NCI-H128 (cell line): ENCODE results near the gene MEX3B.
A peak's percentile ranks its signal among the peaks of the same experiment; 100 is the strongest.
"Not testable (repeated sequence)": the region's sequence is repeated elsewhere in the genome, so short reads cannot be mapped to it uniquely, and the experiment has no call there.

Source experiments
- DNase-seq: peaks from one replicate; lab custom pipeline; 2025; ENCODE audit not compliant: unreplicated experiment; lab: John Stamatoyannopoulos, UW

The MEX3B gene

GRCh38 chr15:82051664-82052063 lies 5.8 kb upstream of the MEX3B start:
- DNase-seq = no peak

GRCh38 chr15:82048811-82049210 lies 3.0 kb upstream of the MEX3B start:
- DNase-seq = no peak

- DNase-seq = no peak
These were observed 1.9 kb upstream of the MEX3B start for GRCh38 chr15:82047453-82048400.

GRCh38 chr15:82046666-82047452 lies 1.0 kb upstream of the MEX3B start:
- peak; percentile 82 for DNase-seq

GRCh38 chr15:82045179-82045891 lies 483 bp downstream of the MEX3B start:
- DNase-seq = no peak

- DNase-seq = peak; percentile 3
These were observed 1.2 kb downstream of the MEX3B start for GRCh38 chr15:82044373-82045178.

- DNase-seq = no peak
These were observed 1.9 kb downstream of the MEX3B start for GRCh38 chr15:82043796-82044372.

- no peak for DNase-seq
These were observed 2.6 kb downstream of the MEX3B start for GRCh38 chr15:82043130-82043673.

GRCh38 chr15:82040862-82041261 lies 5.0 kb downstream of the MEX3B start:
- peak; percentile 16 for DNase-seq

- DNase-seq = no peak
These were observed 5.4 kb downstream of the MEX3B start for GRCh38 chr15:82040390-82040789.

GRCh38 chr15:82039871-82040270 lies 5.9 kb downstream of the MEX3B start:
- no peak for DNase-seq

GRCh38 chr15:82036461-82036860 lies 9.4 kb downstream of the MEX3B start:
- DNase-seq = no peak

GRCh38 chr15:82031871-82032270 lies 13.9 kb downstream of the MEX3B start:
- no peak for DNase-seq

- no peak for DNase-seq
These were observed 15.6 kb downstream of the MEX3B start for GRCh38 chr15:82030176-82030575.

GRCh38 chr15:82028163-82028562 lies 17.7 kb downstream of the MEX3B start:
- DNase-seq = not testable (repeated sequence)

- peak; percentile 37 for DNase-seq
These were observed 23.8 kb downstream of the MEX3B start for GRCh38 chr15:82021992-82022391.

- no peak for DNase-seq
These were observed 25.0 kb downstream of the MEX3B start for GRCh38 chr15:82020625-82021394.

GRCh38 chr15:82018201-82018600 lies 27.6 kb downstream of the MEX3B start:
- no peak for DNase-seq

- no peak for DNase-seq
These were observed 28.2 kb downstream of the MEX3B start for GRCh38 chr15:82017656-82018055.
